ENCODE data around the gene CHST7. TPM values are rescaled to one million over a fixed set of nuclear protein-coding genes. Genes with fewer than 3 reads are reported as not detected.

CHST7 gene
- total and polyA plus RNA-seq, 2 of the 13 experiments (the other 11 are each of a cell fraction or from before 2014, with no cell fraction given): 2.4 to 5.2 TPM

GRCh38 chrX:46587158-46587557 lies 13.6 kb downstream of the CHST7 start:
- WGBS (ENCODE audit: low lambda C conversion rate): 100% methylated on average over 5 of the region's 5 CpGs
- ATAC-seq (no peak), FAIRE-seq (no peak), DNase-seq (ENCODE audit: low spot score) (no peak)
- ChIA-PET CTCF (ENCODE audit: low intra/inter-chr PET ratio, low total read pairs) (no interaction called here), POLR2A (no interaction called here)
- no peaks in the 10 kb centered on the region for H4K20me1 ChIP-seq (ENCODE audit: insufficient read depth, low read length)
- no peaks in the 10 kb centered on the region for H3K27me3 ChIP-seq (ENCODE audit: control insufficient read depth in 1 of 2, insufficient read depth in 2 of 2, low read length in 2 of 2)
- H3K9ac ChIP-seq (ENCODE audit: insufficient read depth, low read depth, low read length): no peak overlapping the region
- in situ Hi-C loops (cut with HindIII; ENCODE audit: extremely low pct_ligation_motif_present, low pct_unique_long_range_greater_than_20kb) (no loop called here), intact Hi-C loops (cut with micrococcal nuclease; ENCODE audit: unreplicated experiment) (no loop called here)
- no TSS peak for BruUV-seq (replicated peaks)
- no peaks in the 10 kb centered on the region for H3K9me3 ChIP-seq (ENCODE audit: low read length)
- no peak overlapping the region for H2AFZ ChIP-seq (ENCODE audit: low read length)
- H3K27ac ChIP-seq (ENCODE audit: extremely low read length, insufficient read depth, low read length): no peak overlapping the region
- TF ChIP-seq ZNF207 (IDR thresholded peaks at IDR 0.05; ENCODE audit: borderline replicate concordance): no peak
- TF ChIP-seq TEAD2 (CRISPR knock-in tag; IDR thresholded peaks at IDR 0.05): no peak
- no peak for TF ChIP-seq ZNF12 (CRISPR knock-in tag; IDR thresholded peaks at IDR 0.05)
- 0 out of 2 replicates have a peak, but pooled peaks cover 9% of the 10 kb centered on the region for H3K4me1 ChIP-seq (ENCODE audit: insufficient read depth, low read length)
- H3K79me2 ChIP-seq (ENCODE audit: insufficient read depth, low read length): peaks cover 4% of the 10 kb centered on the region
- H3K4me3 ChIP-seq (replicated peaks in 1 of 3; ENCODE audit: insufficient read depth in 1 of 3, low read depth in 2 of 3, low read length in 3 of 3): no peak overlapping the region
- H3K36me3 ChIP-seq (replicated peaks in 1 of 2; ENCODE audit: control insufficient read depth in 1 of 2, insufficient read depth in 2 of 2, low read length in 2 of 2): peaks cover 0 to 3% of the 10 kb centered on the region in 2 experiments; a peak in 1 of 5 replicates
- H3K4me2 ChIP-seq (ENCODE audit: low read depth, low read length): no peak overlapping the region

- Histone ChIP-seq H2AFZ (ENCODE audit: low read length) (no peak overlapping the region), H3K4me3 (replicated peaks in 1 of 3; ENCODE audit: insufficient read depth in 1 of 3, low read depth in 2 of 3, low read length in 3 of 3) (no peak overlapping the region), H4K20me1 (ENCODE audit: insufficient read depth, low read length) (no peaks in the 10 kb centered on the region), H3K27me3 (ENCODE audit: control insufficient read depth in 1 of 2, insufficient read depth in 2 of 2, low read length in 2 of 2) (no peaks in the 10 kb centered on the region), H3K79me2 (ENCODE audit: insufficient read depth, low read length) (no peaks in the 10 kb centered on the region), H3K4me2 (ENCODE audit: low read depth, low read length) (no peak overlapping the region), H3K9ac (ENCODE audit: insufficient read depth, low read depth, low read length) (no peak overlapping the region), H3K9me3 (ENCODE audit: low read length) (no peaks in the 10 kb centered on the region), H3K27ac (ENCODE audit: extremely low read length, insufficient read depth, low read length) (no peak overlapping the region), H3K36me3 (replicated peaks in 1 of 2; ENCODE audit: control insufficient read depth in 1 of 2, insufficient read depth in 2 of 2, low read length in 2 of 2) (peaks cover 0 to 3% of the 10 kb centered on the region in 2 experiments; a peak in 1 of 5 replicates), H3K4me1 (ENCODE audit: insufficient read depth, low read length) (0 out of 2 replicates have a peak, but pooled peaks cover 9% of the 10 kb centered on the region)
- no TSS peak for BruUV-seq (replicated peaks)
- DNase-seq (ENCODE audit: low spot score) (no peak), ATAC-seq (no peak), FAIRE-seq (no peak)
- WGBS (ENCODE audit: low lambda C conversion rate): 75% methylated on average over 5 of the region's 5 CpGs
- in situ Hi-C loops (cut with HindIII; ENCODE audit: extremely low pct_ligation_motif_present, low pct_unique_long_range_greater_than_20kb) (no loop called here), intact Hi-C loops (cut with micrococcal nuclease; ENCODE audit: unreplicated experiment) (no loop called here)
- ChIA-PET POLR2A (no interaction called here), CTCF (ENCODE audit: low intra/inter-chr PET ratio, low total read pairs) (no interaction called here)
- TF ChIP-seq ZNF737 (CRISPR knock-in tag; IDR thresholded peaks at IDR 0.05; ENCODE audit: borderline replicate concordance) (no peak), THAP9 (CRISPR knock-in tag; IDR thresholded peaks at IDR 0.05; ENCODE audit: borderline replicate concordance) (no peak), ZSCAN21 (CRISPR knock-in tag; IDR thresholded peaks at IDR 0.05; ENCODE audit: borderline replicate concordance) (no peak), ZBTB21 (CRISPR knock-in tag; IDR thresholded peaks at IDR 0.05) (no peak)
Measured at GRCh38 chrX:46587753-46588171, 14.2 kb downstream of the CHST7 start.

All from HepG2 (cell line).